GM12801 (cell line): ENCODE measurements around the gene CEP112.

ENCODE experiments used
- CTCF ChIP-seq: IDR thresholded peaks from one replicate; pipeline ENCODE4 v1.5.1; 2011; ENCODE audit warnings: control low read depth; ENCODE audit not compliant: insufficient read length; ENCODE audit errors: extremely low read depth

CEP112 gene

DNA sequence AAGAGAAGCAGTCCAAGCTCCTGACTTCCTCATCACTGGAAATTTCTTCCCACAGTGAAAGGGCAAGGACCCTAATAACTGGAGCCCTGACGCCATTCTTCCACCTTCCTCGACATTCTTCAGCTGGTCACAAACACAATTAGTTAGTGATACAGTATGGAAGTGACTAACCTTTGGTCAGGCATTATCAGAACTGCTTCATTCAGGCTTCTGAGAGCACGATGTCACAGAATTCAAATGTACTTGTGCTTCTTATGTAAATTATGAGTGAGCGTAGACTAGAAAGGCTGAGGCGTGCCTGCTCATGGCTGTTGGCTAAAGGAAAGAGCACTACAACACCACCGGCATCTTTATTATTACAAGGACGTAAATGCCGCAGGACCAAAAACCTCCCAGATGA lies 327.5 kb downstream of the CEP112 start:
- TF ChIP-seq CTCF: no peak

DNA sequence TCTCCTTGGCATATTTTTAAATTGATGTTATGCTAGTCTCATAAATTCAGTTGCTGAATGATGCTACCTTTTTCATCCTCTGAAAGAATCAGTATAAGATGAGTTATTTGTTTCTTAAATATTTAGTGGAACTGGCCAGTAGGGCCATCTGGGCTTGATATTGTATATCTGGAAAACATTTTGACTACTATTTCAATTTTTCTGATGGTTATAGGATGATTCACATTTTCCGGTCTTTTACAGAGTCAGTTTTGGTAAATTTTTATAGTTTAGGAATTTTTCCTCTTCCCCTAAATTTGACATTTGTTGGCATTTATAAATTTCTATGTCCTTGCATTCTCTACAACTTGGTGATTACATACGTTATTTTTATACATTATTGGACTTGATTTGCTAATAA lies 334.2 kb downstream of the CEP112 start:
- no peak for TF ChIP-seq CTCF

DNA sequence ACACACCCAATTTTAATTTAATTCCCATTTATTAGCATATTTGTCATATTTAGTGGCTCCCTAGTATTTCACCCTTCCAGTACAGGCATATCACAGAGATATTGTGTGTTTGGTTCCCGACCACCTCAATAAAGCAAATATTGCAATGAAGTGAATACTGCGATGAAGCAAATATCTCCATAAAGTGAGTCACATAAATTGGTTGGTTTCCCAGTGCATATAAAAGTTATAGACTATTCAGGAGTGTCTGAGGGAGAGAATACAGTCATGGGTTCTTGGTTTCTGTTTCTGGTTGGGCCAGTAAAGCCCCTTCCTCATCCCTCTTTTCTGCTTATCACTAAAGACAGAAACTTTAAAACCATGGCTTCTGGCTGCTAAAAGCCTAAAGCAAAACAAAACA lies 335.1 kb downstream of the CEP112 start:
- TF ChIP-seq CTCF: no peak

DNA sequence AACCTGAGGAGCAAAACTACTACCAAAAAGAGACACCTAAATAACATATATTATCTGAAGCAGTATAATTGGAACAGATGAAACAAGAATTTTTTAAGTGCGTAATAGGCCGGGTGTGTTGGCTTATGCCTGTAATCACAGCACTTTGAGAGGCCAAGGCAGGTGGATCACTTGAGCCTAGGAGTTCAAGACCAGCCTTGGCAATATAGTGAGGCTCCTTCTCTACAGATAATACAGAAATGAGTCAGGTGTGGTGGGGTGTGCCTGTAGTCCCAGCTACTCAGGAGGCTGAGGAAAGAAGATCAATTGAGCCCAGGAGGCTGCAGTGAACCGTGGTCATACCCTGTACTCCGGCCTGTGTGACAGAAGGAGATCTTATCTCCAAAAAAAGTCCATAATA lies 336.3 kb downstream of the CEP112 start:
- no peak for TF ChIP-seq CTCF

- TF ChIP-seq CTCF: no peak
These were observed 336.7 kb downstream of the CEP112 start for GRCh38 chr17:65855245-65855644.

- TF ChIP-seq CTCF: no peak
These were observed 338.1 kb downstream of the CEP112 start for GRCh38 chr17:65853816-65854215.

- TF ChIP-seq CTCF: no peak
These were observed 339.0 kb downstream of the CEP112 start for GRCh38 chr17:65852911-65853310.
